GM13976 (cell line): ENCODE data around the gene ARAP2.

ENCODE experiments used
- DNase-seq: peaks from one replicate; pipeline ENCODE4 v3.0.0; 2012; ENCODE audit warnings: low spot score
- CTCF ChIP-seq: IDR thresholded peaks from 2 replicates; pipeline ENCODE4 v1.5.1; 2012; ENCODE audit warnings: borderline replicate concordance, mild to moderate bottlenecking; ENCODE audit not compliant: insufficient read depth; ENCODE audit errors: extremely low read depth, missing control alignments, control extremely low read depth
- in situ Hi-C: fragments of 300-500 bp; cut with MboI; formaldehyde crosslinking; loops from one replicate; pipeline ENCODE4 v1.12.0; 2022; ENCODE audit warnings: low sequenced_read_pairs, mixed read lengths, inconsistent platforms; ENCODE audit not compliant: unreplicated experiment

Gene ARAP2

DNA sequence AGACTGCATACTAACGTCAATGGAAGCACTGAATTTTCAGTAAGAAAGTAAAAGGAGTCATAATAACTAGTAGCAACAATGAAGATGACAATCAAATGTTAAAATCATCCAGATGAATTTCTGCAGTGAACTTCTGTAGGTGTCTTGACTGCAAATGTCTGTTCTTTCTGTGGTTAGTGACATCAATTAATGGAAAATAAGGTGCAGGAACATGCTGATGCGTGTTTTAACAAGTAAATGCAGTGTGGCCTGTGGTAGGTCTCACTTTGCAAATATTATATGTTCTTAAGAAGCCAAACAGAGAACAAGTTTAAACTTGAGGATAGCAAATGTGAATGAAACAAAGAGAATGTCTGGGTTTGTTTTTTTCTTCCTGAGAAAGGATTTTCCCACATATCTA lies 34.5 kb upstream of the ARAP2 start:
- in situ Hi-C loops, result no loop called here
- DNase-seq, result no peak

DNA sequence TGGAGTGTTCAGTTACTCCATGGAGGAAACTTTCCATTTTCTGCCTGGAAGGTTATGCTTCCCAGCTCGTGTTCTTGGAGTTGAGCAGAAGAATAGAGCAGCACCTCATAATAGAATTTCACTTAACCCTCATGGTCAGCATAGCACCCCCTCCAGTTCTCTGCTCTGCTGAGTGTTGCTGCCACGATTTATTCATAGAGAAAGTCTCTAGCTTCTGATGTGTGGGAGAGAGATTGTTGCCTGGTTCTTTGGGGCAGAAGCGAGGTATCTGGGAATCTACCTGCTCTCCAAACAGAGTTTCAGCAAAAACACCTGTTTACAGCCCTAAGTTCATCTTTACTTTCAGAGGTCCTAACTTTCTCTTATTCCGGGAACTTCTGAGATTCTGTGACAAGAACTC lies 33.2 kb upstream of the ARAP2 start:
- DNase-seq, result peak; percentile 41
- TF ChIP-seq CTCF, result no peak
- in situ Hi-C loops, result no loop called here

More for the DNA sequence above, 34.5 kb upstream of the ARAP2 start:
- TF ChIP-seq CTCF, result no peak

GRCh38 chr4:36274158-36274557 lies 29.8 kb upstream of the ARAP2 start:
- TF ChIP-seq CTCF, result no peak
- no peak for DNase-seq
- in situ Hi-C loops, result no loop called here

GRCh38 chr4:36273276-36273675 lies 29.0 kb upstream of the ARAP2 start:
- in situ Hi-C loops, result no loop called here
- DNase-seq, result no peak

DNA sequence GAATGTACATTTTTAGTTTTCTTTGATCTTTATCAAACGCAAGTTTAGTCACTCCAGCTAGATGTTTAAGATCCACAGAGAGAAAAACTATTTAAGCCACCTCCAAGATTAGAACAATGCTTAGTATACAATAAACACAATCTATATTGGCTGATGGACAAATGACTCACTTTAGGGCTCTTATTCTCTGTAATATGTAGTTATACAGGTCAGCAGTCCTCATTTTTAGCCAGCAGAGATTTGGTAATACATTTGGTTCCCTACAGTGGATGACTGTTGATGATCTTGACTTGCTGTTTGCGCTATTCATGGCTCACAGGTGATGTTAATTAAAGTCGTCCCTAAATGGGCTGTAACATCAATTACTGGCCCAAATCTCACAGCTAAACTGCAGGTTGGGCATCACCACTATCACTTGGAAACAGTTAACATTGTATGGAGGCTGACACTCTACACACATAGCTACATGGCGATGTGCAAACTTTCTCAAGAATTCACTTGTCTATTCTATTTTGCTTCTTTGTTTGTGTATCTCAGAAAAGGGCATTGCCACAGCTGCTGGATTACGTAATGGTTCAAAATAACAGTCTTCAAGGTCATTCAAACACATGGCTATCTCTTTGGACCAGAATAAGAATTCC lies 25.3 kb upstream of the ARAP2 start:
- DNase-seq, result no peak
- TF ChIP-seq CTCF, result no peak
- in situ Hi-C loops, result no loop called here

More at GRCh38 chr4:36273276-36273675, 29.0 kb upstream of the ARAP2 start:
- no peak for TF ChIP-seq CTCF

- TF ChIP-seq CTCF, result no peak
- DNase-seq, result no peak
- in situ Hi-C loops, result no loop called here
Measured at GRCh38 chr4:36269101-36269500, 24.8 kb upstream of the ARAP2 start.
